HG03521 (cell line): Measurements from ENCODE around the gene SYT12.

Source experiments
- ATAC-seq: cut with Tn5 transposase; IDR thresholded peaks from one replicate; pipeline ENCODE4 v1.9.1; 2021; ENCODE audit warnings: mild to moderate bottlenecking, moderate library complexity; ENCODE audit not compliant: unreplicated experiment

The SYT12 gene

DNA sequence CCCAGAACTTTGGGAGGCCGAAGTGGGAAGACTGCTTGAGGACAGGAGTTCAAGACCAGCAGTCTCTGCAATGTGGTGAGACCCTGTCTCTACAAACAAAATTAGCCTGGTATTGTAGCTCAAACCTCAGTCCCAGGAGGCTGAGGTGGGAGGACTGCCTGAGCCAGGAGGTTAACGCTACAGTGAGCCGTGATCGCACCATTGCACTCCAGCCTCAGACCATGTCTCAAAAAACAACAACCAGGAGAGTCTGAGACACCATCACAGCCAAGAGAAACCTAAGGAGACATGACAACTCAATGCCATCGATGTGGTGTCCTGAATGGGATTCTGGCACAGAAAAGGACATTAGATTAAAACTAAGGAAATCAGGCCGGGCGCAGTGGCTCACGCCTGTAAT, 67.8 kb downstream of the SYT12 start:
- no peak for ATAC-seq

DNA sequence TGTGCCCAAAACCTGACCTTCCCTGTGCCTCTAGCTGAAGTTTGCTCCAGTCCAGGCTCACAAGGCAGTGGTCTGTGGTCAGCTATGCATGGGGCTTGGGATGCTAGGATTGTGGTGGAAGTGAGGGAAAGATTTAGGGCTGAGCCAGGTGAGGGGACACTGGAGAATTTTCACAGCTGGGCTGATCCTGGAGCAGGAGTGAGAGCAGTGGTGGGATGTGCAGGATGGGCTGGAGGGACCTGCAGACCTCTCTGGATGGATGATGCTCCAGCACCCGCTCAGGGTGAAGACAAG, 72.2 kb downstream of the SYT12 start:
- no peak for ATAC-seq

DNA sequence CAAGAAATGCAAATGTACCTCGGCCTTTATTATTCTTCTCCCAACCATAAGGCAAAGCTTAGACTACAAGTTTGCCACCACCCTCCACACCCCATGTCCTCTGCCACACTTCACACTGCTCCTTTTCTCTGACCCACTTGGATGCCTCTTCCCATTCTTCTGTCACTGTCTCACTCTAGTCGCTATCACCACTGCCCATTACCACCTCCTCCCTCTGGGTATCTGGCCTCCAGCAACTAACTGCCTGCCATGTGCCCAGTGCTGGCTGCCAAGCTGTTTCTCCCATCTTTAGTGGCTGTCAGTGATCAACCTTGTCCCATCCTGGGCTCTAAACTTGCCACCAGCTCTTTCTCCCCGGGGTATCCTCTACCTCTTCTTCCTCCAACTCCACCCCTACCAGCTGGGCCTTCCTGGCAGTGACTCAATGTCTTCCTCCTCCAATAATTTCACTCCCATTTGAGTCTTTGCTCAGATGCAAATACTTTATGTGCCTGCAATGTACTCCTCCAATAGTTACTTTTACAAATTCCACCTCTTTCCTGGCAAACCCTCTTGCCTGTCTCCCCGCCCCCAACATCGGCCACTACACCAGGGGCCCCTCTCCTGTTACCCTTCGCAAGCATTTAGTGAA, 76.0 kb downstream of the SYT12 start:
- ATAC-seq: no peak

DNA sequence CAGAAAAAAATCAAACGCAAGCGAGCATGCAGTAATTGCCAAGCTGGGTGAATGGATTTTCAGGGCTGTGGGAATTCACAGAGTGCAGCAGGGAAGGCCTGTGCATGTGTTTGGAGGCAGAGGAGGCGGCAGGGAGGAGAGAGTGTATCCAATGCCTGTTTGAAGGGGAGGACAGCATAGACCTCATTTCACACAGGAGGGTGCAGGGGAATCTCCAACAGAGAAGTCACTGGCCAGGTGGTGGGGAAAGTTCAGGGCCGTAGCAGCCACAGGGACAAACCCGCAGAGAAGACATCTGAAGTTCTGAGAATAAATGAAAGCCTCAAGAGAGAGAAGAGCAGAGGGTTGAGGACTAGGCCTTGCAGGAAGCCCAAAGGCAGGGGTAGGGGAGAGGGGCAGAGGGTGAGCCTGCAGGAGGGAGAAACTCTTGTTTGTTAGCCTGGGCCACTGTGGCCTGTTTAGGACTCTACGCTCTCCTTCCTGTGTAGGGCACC, 76.9 kb downstream of the SYT12 start:
- ATAC-seq: no peak
